NCI-H524 treated with DMSO at 0.1 percent for 48 hours (cell line): Measurements from ENCODE around the gene CDK8.
"Not testable (repeated sequence)": the region's sequence is repeated elsewhere in the genome, so short reads cannot be mapped to it uniquely, and the experiment has no call there.

Experiments used
- DNase-seq: peaks from one replicate; lab custom pipeline; 2025; lab: John Stamatoyannopoulos, UW

Gene CDK8

DNA sequence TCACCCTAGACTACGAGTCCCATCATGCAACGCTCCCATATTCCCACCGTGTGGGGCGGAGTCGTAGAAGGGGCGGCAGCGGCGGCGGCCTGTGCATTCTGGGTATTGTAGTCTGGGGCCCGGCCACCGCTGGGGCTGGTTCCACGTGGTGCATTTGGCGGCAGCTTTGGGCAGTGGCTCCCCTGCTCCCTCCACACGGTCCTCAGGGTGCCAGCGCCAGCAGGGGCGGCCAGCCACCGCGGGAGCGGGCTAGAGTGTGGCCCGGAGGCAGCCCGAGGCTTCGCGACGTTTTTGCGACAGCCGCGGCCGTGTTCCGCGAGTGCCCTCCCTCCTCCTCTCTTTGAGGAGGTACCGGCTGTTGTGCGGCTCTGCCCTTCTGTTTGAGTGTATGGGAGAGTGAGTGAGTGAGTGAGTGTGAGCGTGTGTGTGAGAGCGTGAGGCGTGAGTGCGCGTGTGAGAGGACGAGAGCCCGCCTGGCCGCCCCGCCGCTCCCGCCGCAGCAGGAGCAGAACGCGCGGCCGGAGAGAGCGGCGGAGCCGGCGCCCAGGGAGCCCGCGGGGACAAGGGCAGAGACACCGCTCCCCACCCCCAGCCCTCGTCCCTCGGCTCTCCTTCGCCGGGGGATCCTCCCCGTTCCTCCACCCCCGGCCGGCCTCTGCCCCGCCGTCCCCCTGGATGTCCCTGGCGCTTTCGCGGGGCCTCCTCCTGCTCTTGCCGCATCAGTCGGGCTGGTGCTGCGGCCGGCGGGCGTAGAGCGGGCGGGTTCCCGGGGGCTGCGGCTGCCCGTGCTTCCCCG is at the start of gene CDK8:
CDK8 (plus strand) TSS at position 343 of the 796 bp plus-strand sequence. CDS start 513 bp downstream, outside the sequence.
- peak; percentile 99 for DNase-seq

DNA sequence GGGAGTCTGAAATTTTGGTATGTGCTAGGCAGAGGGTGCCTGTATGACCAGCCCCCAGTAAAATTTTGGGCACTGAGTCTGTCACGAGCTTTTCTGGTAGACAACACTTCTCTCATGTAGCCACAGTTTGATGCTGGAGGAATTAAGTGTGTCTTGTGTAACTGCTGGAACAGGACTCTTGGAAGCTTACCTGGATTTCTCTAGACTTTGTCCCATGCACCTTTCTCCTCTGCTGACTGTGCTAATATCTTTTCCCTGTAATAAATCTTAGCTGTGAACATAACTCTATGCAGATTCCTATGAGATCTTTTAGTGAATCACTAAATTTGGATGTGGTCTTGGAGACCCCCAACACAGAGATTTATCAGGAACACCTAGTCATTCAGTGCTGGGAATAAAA is 45.6 kb upstream of the CDK8 start:
- no peak for DNase-seq

DNA sequence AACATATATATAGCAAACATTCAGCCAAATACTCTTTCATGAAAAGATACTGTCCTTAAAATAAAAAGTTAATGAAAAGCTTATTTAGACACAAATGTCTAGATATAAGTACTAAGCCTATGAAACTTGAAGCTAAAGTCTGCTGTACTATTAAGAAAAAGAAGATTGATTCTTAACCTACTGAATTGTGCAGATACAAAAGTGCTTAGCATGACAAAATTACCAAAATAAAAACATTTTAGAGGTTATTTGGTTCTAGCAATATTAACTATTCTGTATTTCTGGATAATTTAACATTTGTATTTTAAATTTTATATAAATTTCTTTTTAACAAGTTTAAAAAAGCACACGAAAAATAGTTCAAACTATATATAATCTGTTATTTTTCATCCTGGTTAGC is 40.6 kb upstream of the CDK8 start:
- no peak for DNase-seq

DNA sequence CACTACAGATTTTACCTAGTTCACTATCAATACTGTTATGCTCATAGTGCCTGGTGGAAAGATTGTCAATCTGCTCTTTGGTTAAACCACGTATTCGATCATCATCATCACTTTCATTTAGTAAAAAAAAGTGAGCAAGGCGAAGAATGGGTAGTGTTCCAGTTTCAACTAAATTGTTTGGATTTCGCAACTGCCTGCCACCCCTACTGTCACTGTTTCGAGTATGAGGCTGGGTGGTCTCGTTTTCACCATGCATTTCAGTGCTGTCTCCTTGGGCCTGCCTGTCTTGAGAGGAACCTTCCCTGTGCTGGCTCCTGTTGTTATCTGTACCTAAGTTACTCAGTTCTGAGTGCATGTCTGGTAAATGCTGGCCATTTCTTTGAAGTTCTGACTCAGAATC is 39.9 kb upstream of the CDK8 start:
- no peak for DNase-seq

DNA sequence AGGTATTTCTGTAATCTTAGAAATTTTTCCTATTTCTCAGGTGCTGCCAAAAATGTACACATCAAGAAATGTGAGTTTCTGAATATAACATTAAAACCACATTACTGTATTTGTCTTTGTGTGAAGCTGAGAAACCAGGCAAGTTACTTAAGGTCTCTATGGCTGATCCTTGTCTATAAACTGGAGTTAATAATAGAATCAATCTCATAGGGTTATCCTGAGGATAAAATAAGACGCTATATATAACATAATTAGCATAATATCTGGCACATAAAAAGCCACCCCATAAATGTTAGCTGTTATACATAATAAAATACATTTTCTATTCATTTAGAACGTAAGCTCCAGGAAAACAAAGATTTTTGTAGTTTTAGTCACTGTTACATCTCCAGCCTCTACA is 37.9 kb upstream of the CDK8 start:
- DNase-seq: no peak

DNA sequence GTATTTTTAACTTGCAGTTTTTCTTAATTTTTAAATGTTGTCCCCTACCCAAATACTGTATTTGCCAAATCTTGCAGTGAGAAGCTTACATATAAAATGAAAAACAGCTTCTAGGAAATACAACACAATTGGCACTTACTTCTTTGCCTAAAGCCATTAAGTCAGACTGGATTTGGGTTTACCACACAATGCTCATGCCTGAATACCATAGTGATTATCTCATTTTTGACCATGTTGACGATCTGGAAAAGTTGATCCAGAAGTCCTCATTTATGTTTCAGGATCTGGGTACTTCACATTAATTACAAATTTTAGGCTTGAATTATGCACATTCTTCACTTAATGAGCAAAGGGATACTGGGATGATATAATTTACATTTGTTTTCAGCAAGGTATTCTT is 34.2 kb upstream of the CDK8 start:
- DNase-seq: no peak

DNA sequence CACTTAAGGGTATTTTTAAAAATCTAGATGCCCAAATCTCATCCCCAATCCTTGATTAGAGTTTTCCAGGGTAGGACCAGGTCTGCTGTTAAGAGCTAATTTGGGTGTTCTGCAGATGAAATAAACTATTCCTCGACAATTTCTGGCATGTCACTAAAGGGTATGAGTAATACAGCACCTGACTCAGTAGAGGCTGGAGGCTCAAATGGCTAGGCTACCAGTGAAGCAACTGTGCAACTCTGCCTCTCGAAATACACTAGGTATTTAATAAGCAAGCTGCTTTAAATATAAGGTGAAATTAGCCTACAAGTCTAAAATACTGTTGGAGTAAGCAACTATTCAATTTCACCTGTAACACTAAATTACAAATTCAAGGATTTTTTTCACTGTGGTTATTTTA is 33.4 kb upstream of the CDK8 start:
- no peak for DNase-seq

DNA sequence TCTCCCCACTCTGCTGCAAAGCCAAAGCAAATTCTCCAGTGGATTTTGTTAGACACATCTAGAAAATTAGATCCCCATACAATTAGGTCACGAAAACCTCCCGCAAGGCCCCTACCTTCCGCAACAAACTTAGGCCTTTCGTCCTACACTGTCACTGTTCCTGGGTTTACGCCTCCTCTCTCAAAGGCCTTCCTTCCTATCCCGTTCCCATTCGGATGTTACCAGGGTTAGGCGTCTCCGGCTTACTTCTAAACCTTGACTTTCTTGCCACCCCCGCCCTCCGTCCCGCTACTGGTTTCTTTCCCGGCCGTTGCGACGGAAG is 32.6 kb upstream of the CDK8 start:
- no peak for DNase-seq

DNA sequence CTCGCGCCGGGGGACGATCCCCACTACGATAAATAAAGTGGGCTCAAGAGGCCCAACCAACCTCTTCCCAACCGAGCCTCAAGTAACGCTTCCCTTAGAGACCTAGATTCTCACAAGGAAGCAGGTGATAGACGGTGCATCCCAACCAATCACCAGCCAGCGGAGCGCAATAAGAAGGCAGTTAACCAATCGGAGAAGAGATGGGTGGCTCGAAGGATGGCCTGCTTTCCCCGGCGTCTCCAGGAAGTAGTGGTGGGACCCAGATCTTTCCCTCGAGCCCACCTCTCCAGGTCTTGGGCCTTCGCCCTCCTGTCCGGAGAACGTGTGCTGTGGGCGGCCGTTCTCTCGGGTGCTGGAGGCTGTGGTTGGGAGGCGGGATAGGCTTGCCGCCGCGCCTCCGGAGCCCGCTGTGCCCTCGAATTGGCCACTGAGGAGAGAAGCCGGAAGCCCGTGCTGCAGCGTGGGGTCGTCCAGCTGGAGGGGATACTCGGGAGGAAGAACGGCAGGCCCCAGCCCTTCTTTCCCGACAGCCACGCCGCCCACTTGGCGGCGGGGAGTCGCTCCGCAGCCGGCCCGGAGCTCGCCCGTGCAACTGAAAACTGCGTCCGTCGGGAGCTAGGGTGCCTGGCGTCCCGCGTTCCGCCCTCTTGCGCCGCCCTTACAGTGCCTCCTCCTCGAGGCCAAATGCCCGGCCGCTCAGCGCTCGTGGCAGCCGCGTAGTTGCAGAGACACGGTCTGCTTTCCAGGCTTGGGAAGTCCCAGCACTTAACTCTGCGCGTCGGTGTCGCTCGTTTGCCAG is 32.0 kb upstream of the CDK8 start, which contains the start of gene RNF6:
RNF6 (minus strand) TSS at position 594 of the 799 bp plus-strand sequence. CDS start 2,665 bp downstream, outside the sequence.
- peak; percentile 98 for DNase-seq

DNA sequence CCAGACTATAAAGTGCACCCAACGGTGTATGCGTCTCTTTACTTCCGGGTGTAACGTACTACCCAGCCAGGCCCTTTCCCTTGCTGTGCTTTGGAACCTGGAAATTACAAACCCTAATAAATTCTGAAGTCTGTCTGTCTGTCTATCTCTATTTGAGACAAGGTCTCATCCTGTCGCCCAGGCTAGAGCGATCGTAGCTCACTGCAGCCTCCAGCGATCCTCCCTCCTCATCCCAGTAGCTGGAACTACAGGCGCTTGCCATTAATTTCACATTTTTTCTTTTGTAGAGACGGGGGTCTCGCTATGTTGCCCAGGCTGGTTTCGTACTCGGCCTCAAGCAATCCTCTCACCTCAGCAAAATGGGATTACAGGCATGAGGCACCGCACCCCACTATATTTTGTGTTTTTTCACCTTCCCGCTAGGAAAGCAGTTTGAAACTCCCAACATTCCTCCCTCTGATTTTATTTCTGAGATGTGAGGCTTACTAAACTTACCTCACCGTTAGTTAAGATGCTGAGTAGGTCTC is 31.3 kb upstream of the CDK8 start:
- DNase-seq: no peak

DNA sequence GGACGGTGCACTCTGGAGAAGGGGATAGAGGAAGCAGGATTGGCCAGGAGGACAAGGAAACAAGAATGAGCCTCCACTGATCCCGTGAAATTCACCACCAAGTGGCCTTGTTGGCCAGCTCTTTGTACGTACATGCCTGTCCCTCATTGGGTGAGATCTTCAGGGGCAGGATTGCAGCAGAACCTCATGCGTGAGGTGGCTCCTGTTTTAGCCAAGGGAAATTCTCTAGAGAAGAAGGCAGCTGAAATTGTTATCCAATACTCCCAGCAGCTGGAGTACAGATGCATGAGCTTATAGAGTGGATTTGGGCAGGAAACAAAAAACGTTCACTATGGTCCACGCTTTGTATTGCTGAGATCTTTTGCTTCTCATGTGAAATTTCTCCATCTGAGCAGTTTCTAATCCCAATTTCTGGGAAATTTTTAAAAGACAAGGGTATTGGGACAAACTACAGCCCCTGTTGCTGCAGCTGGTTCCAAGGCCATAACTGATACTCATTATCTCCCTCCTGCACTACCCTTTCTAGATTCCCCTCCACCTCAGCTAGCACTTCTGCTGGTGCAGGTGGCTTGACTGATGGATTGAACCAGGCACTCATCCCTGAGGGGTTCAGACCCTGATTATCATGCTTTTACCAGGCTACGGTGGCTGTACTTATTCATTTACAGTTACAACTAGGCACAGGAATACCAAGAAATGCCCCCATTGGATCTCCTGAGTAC is 27.9 kb upstream of the CDK8 start:
- DNase-seq: no peak

DNA sequence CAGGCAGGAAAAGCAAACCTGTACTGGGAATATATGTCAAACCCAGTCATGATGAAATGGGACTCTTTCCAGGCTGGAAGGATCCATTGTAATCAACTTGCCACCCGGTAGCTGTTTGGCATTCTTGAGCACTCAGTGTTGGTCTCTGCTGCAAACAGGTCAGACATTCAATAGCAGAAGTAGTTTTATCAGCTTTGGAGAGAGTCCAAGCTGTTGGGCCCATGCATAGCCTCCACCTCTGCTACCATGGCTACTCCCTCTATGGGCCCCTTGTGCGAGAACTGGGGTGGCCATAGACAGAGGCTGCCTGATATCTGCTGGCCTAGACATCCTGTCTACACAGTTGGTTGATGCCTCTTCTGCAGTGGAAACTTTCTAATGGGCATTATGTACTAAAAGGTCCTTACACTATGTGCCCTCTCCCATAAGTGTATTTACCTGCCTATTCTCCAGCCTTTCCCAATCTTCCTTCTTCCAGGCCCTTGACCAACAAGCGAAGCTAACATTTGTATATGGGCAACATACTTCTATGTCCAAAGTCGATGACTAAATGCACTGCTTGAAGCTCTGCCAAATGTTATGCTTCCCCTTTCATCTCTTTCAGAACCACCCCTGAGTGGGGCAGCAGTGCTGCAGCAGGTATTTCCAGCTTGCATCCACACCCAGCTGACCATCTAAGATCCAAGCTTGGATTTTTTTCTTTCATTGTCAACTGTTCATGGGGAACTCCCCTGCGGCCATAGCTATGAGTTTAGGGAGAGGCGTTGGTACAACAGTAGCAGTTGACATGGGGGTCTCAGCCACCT is 26.6 kb upstream of the CDK8 start:
- DNase-seq: no peak

DNA sequence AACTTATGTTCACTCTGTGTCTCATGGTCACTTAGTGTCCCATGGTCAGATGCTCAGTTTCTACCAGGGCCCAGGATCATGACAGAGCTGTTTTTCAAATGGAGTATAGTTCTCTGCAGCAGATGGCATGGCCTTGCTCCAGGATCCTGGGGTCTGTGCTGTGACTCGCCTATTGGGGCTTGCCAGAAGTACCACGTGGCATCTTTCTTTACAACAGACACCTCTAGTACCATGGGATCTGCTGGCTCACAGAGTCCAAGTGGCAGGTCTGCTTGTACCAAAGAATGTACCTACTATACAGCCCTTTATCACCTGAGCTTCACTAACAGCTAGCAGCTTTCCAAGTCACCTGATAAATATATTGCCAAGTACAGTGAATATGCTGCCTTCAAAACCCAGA is 25.8 kb upstream of the CDK8 start:
- no peak for DNase-seq

DNA sequence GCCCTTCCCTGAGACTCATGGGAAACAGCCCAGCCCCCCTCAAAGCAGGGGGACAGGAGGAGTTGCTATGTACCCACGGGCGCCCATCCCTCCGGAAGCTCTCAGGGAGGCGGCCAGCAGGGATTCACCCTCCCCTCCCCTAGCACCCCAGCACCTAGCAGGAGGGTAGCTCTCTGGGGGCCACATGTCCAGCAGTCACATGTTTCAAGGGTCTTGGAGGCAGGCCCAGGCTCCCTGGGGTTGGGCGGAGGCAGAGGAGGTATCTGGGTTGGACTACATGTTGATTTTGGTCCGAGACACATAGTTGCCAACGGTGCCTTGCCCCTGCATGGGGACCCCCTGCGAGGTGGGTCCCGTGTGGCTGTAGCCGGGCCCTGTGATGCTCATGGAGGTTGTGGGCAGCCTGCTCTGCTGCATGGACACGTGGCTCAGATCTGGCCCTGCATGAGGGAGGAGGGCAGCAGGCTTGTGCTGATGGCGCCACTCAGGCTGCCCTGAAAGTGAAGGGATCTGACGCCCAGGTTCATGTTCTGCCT is 24.8 kb upstream of the CDK8 start:
- no peak for DNase-seq

DNA sequence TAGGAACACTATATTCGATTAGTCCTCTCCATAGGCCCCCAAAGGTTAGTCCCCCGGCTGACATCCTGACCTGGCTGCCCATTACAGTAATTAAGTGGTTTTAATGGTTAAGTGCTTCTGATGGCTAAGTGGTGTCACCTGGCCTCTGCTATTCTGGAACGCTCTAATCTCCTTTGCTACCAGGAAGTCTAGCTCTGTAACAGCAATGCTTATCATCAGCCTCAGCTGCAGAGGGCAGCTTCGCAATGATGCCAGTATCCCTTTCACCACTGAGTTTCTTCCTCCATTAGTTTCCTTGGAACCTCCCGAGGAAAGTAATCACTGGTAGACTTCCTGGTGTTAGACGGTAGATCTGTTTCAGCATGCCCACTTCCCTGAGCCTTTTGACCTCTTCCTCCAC is 23.2 kb upstream of the CDK8 start:
- DNase-seq: no peak

DNA sequence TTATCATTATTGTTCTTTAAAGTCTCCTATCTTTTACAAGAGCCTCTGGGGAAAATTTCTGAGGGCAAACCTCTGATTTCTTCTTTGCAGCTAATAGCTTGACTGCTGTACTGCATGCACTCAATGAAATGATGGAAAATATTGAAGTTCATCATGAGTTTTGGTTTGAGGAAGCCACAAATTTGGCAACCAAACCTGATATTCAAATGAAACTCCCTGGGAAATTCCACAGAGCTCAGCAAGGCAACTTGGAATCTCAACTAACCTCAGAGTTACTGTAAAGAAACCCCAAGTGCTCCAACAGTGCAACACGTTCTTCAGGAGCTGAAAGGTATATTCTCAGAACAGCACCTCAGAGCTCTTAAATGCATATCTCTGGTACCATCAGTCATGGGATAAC is 17.6 kb upstream of the CDK8 start:
- DNase-seq: no peak

DNA sequence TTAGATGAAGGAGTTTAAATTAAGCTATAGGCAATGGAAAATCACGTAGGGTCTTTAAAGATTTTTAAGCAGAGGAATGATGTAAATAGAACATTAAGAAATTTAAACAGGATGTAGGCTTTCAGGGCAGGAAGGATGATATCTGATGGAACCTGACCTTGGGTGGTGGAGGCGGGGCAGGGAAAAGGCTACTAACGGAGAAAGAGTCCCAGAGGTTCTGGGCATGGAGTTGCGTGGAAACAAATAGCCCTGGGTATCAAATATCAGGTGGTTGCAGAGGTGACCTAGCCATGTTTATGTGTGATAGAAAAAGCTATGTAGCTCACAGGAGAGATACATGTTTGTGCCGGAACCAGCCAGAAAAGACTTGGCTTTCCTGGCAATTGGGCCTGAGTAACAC is 7.8 kb upstream of the CDK8 start:
- no peak for DNase-seq

DNA sequence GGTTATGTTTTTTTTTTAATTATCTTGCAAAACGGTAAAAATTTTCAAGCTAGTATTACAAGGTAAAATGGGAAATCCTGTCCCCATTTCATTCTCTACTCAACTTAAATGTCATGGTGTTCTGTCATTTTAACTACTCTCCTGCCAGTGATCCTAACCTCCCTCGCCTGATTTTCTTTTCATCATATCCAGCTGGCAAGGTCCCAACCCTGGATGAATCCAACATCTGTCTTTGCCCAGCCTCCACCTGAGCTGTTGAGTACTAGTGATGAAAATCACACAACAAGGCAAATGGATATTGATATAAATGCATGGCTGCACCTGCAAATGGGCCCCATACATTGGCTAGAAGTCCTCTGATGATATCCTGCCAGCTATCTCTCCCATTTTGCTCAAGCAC is 6.9 kb upstream of the CDK8 start:
- no peak for DNase-seq

DNA sequence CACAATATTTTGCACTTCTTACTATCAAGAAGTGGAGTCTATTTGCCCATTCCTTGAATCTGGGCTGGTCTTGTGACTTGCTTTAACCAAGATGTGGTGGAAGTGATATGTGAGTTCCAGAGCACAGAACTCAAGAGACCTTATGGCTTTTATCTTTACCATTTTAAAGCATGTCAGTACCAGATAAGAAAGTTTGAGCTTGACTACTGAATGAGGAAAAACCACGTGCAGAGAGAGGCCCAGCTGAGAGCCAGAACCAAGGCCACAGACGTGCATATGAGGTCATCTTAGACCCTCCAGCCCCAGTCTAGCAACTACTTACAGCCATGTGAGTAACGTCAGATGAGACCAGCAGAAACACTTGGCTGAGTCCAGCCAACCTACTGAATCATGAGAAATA is 6.3 kb upstream of the CDK8 start:
- no peak for DNase-seq

DNA sequence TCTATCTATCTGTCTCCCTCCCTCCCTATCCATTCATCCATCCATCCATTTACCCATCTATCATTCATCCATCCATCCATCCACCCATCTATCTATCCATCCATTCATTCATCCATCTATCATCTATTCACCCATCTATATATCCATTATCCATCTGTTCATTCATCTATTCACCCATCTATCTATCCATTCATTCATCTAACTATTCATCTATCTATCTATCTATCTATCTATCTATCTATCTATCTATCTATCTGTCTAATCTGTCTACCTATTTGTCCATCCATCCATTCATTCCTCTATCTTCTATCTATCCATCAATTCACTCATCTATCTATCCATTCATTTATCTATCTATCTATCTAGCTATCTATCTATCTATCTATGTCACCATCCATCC is 4.4 kb upstream of the CDK8 start:
- no peak for DNase-seq

DNA sequence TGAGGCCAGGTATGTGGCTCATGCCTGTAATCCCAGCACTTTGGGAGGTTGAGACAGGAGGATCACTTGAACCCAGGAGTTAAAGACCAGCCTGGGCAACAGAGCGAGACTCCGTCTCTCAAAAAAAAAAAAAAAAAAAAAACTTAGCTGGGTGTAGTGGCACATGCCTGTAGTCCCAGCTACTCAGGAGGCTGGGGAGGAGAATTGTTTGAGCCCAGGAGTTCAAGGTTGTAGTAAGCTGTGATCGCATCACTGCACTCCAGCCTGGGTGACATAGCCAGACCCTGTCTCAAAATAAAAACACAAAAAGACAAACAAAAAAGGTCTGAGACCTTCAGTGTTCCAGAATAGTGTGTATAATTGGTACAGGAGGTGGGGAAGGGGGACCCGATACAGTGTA is 1.9 kb upstream of the CDK8 start:
- DNase-seq: not testable (repeated sequence)
